Ishikawa (cell line): ENCODE data around the gene BACH2.

ENCODE experiments used
- CEBPB ChIP-seq: IDR thresholded peaks from 2 replicates; pipeline ENCODE4 v1.6.1; 2012
- CREB1 ChIP-seq: IDR thresholded peaks from 2 replicates; pipeline ENCODE4 v1.6.1; 2012; ENCODE audit warnings: low read depth
- EGR1 ChIP-seq: IDR thresholded peaks from 2 replicates; pipeline ENCODE4 v1.6.1; 2012
- EP300 ChIP-seq: IDR thresholded peaks from 2 replicates; pipeline ENCODE4 v1.6.1; 2012; ENCODE audit warnings: borderline replicate concordance
- FOXM1 ChIP-seq: IDR thresholded peaks from 2 replicates; pipeline ENCODE4 v1.6.1; 2012; ENCODE audit warnings: low read depth, borderline replicate concordance
- MAX ChIP-seq: IDR thresholded peaks from 2 replicates; pipeline ENCODE4 v1.6.1; 2012
- NFIC ChIP-seq: IDR thresholded peaks from 2 replicates; pipeline ENCODE4 v1.6.1; 2012
- RAD21 ChIP-seq: IDR thresholded peaks from 2 replicates; pipeline ENCODE4 v1.6.1; 2012; ENCODE audit warnings: low read depth
- REST ChIP-seq: IDR thresholded peaks from 2 replicates; pipeline ENCODE4 v1.6.1; 2012; ENCODE audit warnings: low read depth, mild to moderate bottlenecking
- TAF1 ChIP-seq: IDR thresholded peaks from 2 replicates; pipeline ENCODE4 v1.6.1; 2012; ENCODE audit warnings: low read depth, mild to moderate bottlenecking
- TCF12 ChIP-seq: IDR thresholded peaks from 2 replicates; pipeline ENCODE4 v1.6.1; 2012; ENCODE audit warnings: low read depth
- TEAD4 ChIP-seq: IDR thresholded peaks from 2 replicates; pipeline ENCODE4 v1.6.1; 2012
- USF1 ChIP-seq: IDR thresholded peaks from 2 replicates; pipeline ENCODE4 v1.6.1; 2012
- YY1 ChIP-seq: IDR thresholded peaks from 2 replicates; pipeline ENCODE4 v1.6.1; 2012; ENCODE audit warnings: low read depth
- ZBTB7A ChIP-seq: IDR thresholded peaks from 2 replicates; pipeline ENCODE4 v1.6.1; 2012; ENCODE audit warnings: low read depth

BACH2 gene

GRCh38 chr6:89952686-89953085 is 344.0 kb downstream of the BACH2 start:
- TF ChIP-seq MAX (peak; percentile 46; the same call in 1 of the 2 replicates), USF1 (no peak), TCF12 (peak; percentile 46; the same call in 1 of the 2 replicates), CREB1 (no peak), EP300 (peak; percentile 28; the same call in 1 of the 2 replicates)

- no peak for TF ChIP-seq USF1
- TF ChIP-seq RAD21: no peak
- TF ChIP-seq TCF12: no peak
- TF ChIP-seq REST: no peak
- no peak for TF ChIP-seq FOXM1
- TF ChIP-seq YY1: no peak
- no peak for TF ChIP-seq CREB1
- no peak for TF ChIP-seq ZBTB7A
- no peak for TF ChIP-seq CEBPB
Measured at GRCh38 chr6:89952105-89952671, 344.5 kb downstream of the BACH2 start.

- TF ChIP-seq CEBPB (no peak), MAX (0 out of 2 replicates have a peak, but pooled peaks have one; percentile 19)
Measured at GRCh38 chr6:89951574-89952104, 345.0 kb downstream of the BACH2 start.

- TF ChIP-seq TCF12: no peak
- TF ChIP-seq ZBTB7A: no peak
- TF ChIP-seq TAF1: no peak
- no peak for TF ChIP-seq CREB1
- TF ChIP-seq NFIC: no peak
- no peak for TF ChIP-seq USF1
- TF ChIP-seq EP300: no peak
- TF ChIP-seq CEBPB: no peak
Measured at GRCh38 chr6:89950879-89951391, 345.7 kb downstream of the BACH2 start.

GRCh38 chr6:89950446-89950845 is 346.2 kb downstream of the BACH2 start:
- no peak for TF ChIP-seq RAD21
- no peak for TF ChIP-seq TCF12
- no peak for TF ChIP-seq TEAD4
- TF ChIP-seq YY1: no peak
- TF ChIP-seq TAF1: no peak
- TF ChIP-seq CEBPB: no peak
- no peak for TF ChIP-seq REST
- no peak for TF ChIP-seq CREB1
- no peak for TF ChIP-seq EGR1
- no peak for TF ChIP-seq NFIC
- TF ChIP-seq MAX: no peak
- no peak for TF ChIP-seq USF1
- TF ChIP-seq FOXM1: no peak
- no peak for TF ChIP-seq EP300
- TF ChIP-seq ZBTB7A: no peak
